ENCODE data around the gene PPP1R36.

PPP1R36 gene

GRCh38 chr14:64573109-64573508 is 23.3 kb downstream of the PPP1R36 start:
- no peak for TF ChIP-seq CTCF (conservative IDR thresholded peaks at IDR 0.05)
- H3K27ac ChIP-seq = no peak overlapping the region

- H3K27ac ChIP-seq = no peak overlapping the region
- TF ChIP-seq CTCF (conservative IDR thresholded peaks at IDR 0.05) = no peak
These were observed 24.8 kb downstream of the PPP1R36 start for GRCh38 chr14:64574371-64575107.

GRCh38 chr14:64577211-64577610 is 27.4 kb downstream of the PPP1R36 start:
- no peak overlapping the region for H3K27ac ChIP-seq
- no peak for TF ChIP-seq CTCF (conservative IDR thresholded peaks at IDR 0.05)

- no peak for TF ChIP-seq CTCF (conservative IDR thresholded peaks at IDR 0.05)
- no peak overlapping the region for H3K27ac ChIP-seq
These were observed 30.7 kb downstream of the PPP1R36 start for GRCh38 chr14:64580467-64580866.

- no peak for TF ChIP-seq CTCF (conservative IDR thresholded peaks at IDR 0.05)
- H3K27ac ChIP-seq = no peak overlapping the region
These were observed 31.6 kb downstream of the PPP1R36 start for GRCh38 chr14:64581363-64581762.

- no peak for TF ChIP-seq CTCF (conservative IDR thresholded peaks at IDR 0.05)
- H3K27ac ChIP-seq = no peak overlapping the region
These were observed 32.1 kb downstream of the PPP1R36 start for GRCh38 chr14:64581817-64582216.

- no peak overlapping the region for H3K27ac ChIP-seq
- TF ChIP-seq CTCF (conservative IDR thresholded peaks at IDR 0.05) = no peak
These were observed 34.4 kb downstream of the PPP1R36 start for GRCh38 chr14:64584190-64584589.
